Spleen (tissue), 7 donors: ENCODE results near the gene FCHO2.

Source experiments
- CTCF ChIP-seq, 11 experiments: fragments of 200-600 bp in 7 of 11; fragments of 450-650 bp in 4 of 11; sonication (generic) in 4 of 11; IDR thresholded peaks in 8 of 11; conservative IDR thresholded peaks in 3 of 11; 1 replicate in 7 of 11; 2 replicates in 4 of 11; pipeline versions ENCODE4 v1.4.0 to v1.8.0; 2016 to 2021; ENCODE audit warnings: antibody characterized with exemption in 11 of 11, inconsistent platforms in 4 of 11, mild to moderate bottlenecking in 1 of 11
- POLR2A ChIP-seq, 3 donors: fragments of 450-650 bp; IDR thresholded peaks; one replicate each; pipeline ENCODE4 v1.5.1; 2017; ENCODE audit warnings: antibody characterized with exemption in 3 of 3, mild to moderate bottlenecking in 1 of 3
- donor health status: DM: no; HTN: no; CAD: no; lungs with moderate emphysema.
- donor health status: DM: no; HTN: no; CAD: no.
- donor health status: DM: no; HTN: no; CAD: no.

- TF ChIP-seq CTCF (IDR thresholded peaks at IDR 0.05 in 8 of 11, conservative IDR thresholded peaks at IDR 0.05 in 3 of 11) (no peak), POLR2A (IDR thresholded peaks at IDR 0.05) (no peak)
These were observed 139.9 kb downstream of the FCHO2 start for GRCh38 chr5:73095564-73096238.
